Esophagus squamous epithelium (tissue), 4 donors: ENCODE results near the gene EGR1.
A peak's percentile ranks its signal among the peaks of the same experiment; 100 is the strongest.

Source experiments
- CTCF ChIP-seq, 6 experiments: fragments of 450-650 bp in 4 of 6; fragments of 200-600 bp in 2 of 6; sonication (generic) in 2 of 6; IDR thresholded peaks; one replicate each; pipeline ENCODE4 v1.5.1; 2016 to 2019; ENCODE audit warnings: antibody characterized with exemption in 6 of 6, mild to moderate bottlenecking in 4 of 6, moderate library complexity in 4 of 6
- POLR2A ChIP-seq, 4 donors: fragments of 450-650 bp; IDR thresholded peaks; one replicate each; pipeline ENCODE4 v1.6.1; 2017; ENCODE audit warnings: antibody characterized with exemption in 4 of 4, mild to moderate bottlenecking in 4 of 4, moderate library complexity in 3 of 4

GRCh38 chr5:138491669-138492559, 26.6 kb downstream of the EGR1 start:
- TF ChIP-seq POLR2A (IDR thresholded peaks at IDR 0.05): peak in 2 of 4 donors; percentile 22 to 71
- TF ChIP-seq CTCF (IDR thresholded peaks at IDR 0.05): peak in 1 of 6 experiments; percentile 6
